ENCODE data around the gene SLC9A3. TPM values are rescaled to one million over a fixed set of nuclear protein-coding genes. Genes with fewer than 3 reads are reported as not detected.

SLC9A3 gene
- total RNA-seq, 2 experiments from 2014 or later: 2.1 to 2.4 TPM

GRCh38 chr5:485946-486491 lies 38.2 kb downstream of the SLC9A3 start:
- ATAC-seq (peak; percentile 59), DNase-seq (peak; percentile 43)
- H3K36me3 Mint-ChIP-seq (ENCODE audit: low read depth): no peaks in the 10 kb centered on the region
- no peaks in the 10 kb centered on the region for H3K9me3 Mint-ChIP-seq (ENCODE audit: low read depth)
- ChIA-PET POLR2A (no interaction called here), CTCF (interaction anchor here (0.7 kb wide), 1 partner anchor 105 kb away, joined by 3 read pairs; no protein-coding TSS in a partner anchor)
- no peak overlapping the region for H3K4me3 Mint-ChIP-seq
- intact Hi-C loops (cut with DNase I, micrococcal nuclease): no loop called here
- H3K4me1 Mint-ChIP-seq: peaks cover 6% of the 10 kb centered on the region
- H3K27ac Mint-ChIP-seq: no peak overlapping the region
- H3K27me3 Mint-ChIP-seq: peaks cover 4% of the 10 kb centered on the region

- Mint-ChIP-seq H3K4me1 (peaks cover 6% of the 10 kb centered on the region), H3K9me3 (ENCODE audit: low read depth) (no peaks in the 10 kb centered on the region), H3K36me3 (ENCODE audit: low read depth) (no peaks in the 10 kb centered on the region), H3K4me3 (no peak overlapping the region), H3K27ac (no peak overlapping the region), H3K27me3 (peaks cover 4% of the 10 kb centered on the region)
- CTCF ChIA-PET: no interaction called here
- POLR2A ChIA-PET: interaction anchor here (0.5 kb wide), 1 partner anchor 337 kb away, joined by 3 read pairs; no protein-coding TSS in a partner anchor
- ATAC-seq (no peak), DNase-seq (no peak)
- intact Hi-C loops (cut with DNase I, micrococcal nuclease): no loop called here
Observed at GRCh38 chr5:485113-485945, 38.9 kb downstream of the SLC9A3 start.

- DNase-seq (no peak), ATAC-seq (no peak)
- no peaks in the 10 kb centered on the region for H3K9me3 Mint-ChIP-seq (ENCODE audit: low read depth)
- H3K4me3 Mint-ChIP-seq: no peak overlapping the region
- CTCF ChIA-PET: no interaction called here
- no peaks in the 10 kb centered on the region for H3K36me3 Mint-ChIP-seq (ENCODE audit: low read depth)
- no peak overlapping the region for H3K27ac Mint-ChIP-seq
- intact Hi-C loops (cut with DNase I, micrococcal nuclease): no loop called here
- peaks cover 6% of the 10 kb centered on the region for H3K4me1 Mint-ChIP-seq
- peaks cover 4% of the 10 kb centered on the region for H3K27me3 Mint-ChIP-seq
- POLR2A ChIA-PET: no interaction called here
Observed at GRCh38 chr5:484556-484955, 39.7 kb downstream of the SLC9A3 start.

GRCh38 chr5:483434-484140 lies 40.7 kb downstream of the SLC9A3 start:
- H3K36me3 Mint-ChIP-seq (ENCODE audit: low read depth): no peaks in the 10 kb centered on the region
- H3K9me3 Mint-ChIP-seq (ENCODE audit: low read depth): no peaks in the 10 kb centered on the region
- H3K27me3 Mint-ChIP-seq: peaks cover 4% of the 10 kb centered on the region
- ChIA-PET CTCF (no interaction called here), POLR2A (interaction anchor here (0.6 kb wide), 1 partner anchor 10 kb away, joined by 3 read pairs; no protein-coding TSS in a partner anchor)
- no peak overlapping the region for H3K4me3 Mint-ChIP-seq
- intact Hi-C loops (cut with DNase I, micrococcal nuclease): no loop called here
- DNase-seq (no peak), ATAC-seq (no peak)
- peaks cover 6% of the 10 kb centered on the region for H3K4me1 Mint-ChIP-seq
- H3K27ac Mint-ChIP-seq: no peak overlapping the region

- POLR2A ChIA-PET: no interaction called here
- H3K36me3 Mint-ChIP-seq (ENCODE audit: low read depth): no peaks in the 10 kb centered on the region
- intact Hi-C loops (cut with DNase I, micrococcal nuclease): no loop called here
- H3K27ac Mint-ChIP-seq: no peak overlapping the region
- DNase-seq (no peak), ATAC-seq (no peak)
- H3K4me1 Mint-ChIP-seq: peaks cover 6% of the 10 kb centered on the region
- H3K27me3 Mint-ChIP-seq: peaks cover 4% of the 10 kb centered on the region
- CTCF ChIA-PET: no interaction called here
- no peaks in the 10 kb centered on the region for H3K9me3 Mint-ChIP-seq (ENCODE audit: low read depth)
- H3K4me3 Mint-ChIP-seq: no peak overlapping the region
Observed at GRCh38 chr5:483011-483410, 41.2 kb downstream of the SLC9A3 start.

- ChIA-PET CTCF (no interaction called here), POLR2A (no interaction called here)
- H3K36me3 Mint-ChIP-seq (ENCODE audit: low read depth): no peaks in the 10 kb centered on the region
- H3K27ac Mint-ChIP-seq: no peak overlapping the region
- no peaks in the 10 kb centered on the region for H3K9me3 Mint-ChIP-seq (ENCODE audit: low read depth)
- H3K27me3 Mint-ChIP-seq: peaks cover 7% of the 10 kb centered on the region
- no peak overlapping the region for H3K4me3 Mint-ChIP-seq
- intact Hi-C loops (cut with DNase I, micrococcal nuclease): no loop called here
- ATAC-seq (no peak), DNase-seq (no peak)
- peaks cover 6% of the 10 kb centered on the region for H3K4me1 Mint-ChIP-seq
Observed at GRCh38 chr5:482506-482905, 41.7 kb downstream of the SLC9A3 start.

- intact Hi-C loops (cut with DNase I, micrococcal nuclease): no loop called here
- no peaks in the 10 kb centered on the region for H3K9me3 Mint-ChIP-seq (ENCODE audit: low read depth)
- H3K4me3 Mint-ChIP-seq: no peak overlapping the region
- ATAC-seq (no peak), DNase-seq (no peak)
- H3K4me1 Mint-ChIP-seq: peaks cover 6% of the 10 kb centered on the region
- H3K27ac Mint-ChIP-seq: no peak overlapping the region
- H3K27me3 Mint-ChIP-seq: peaks cover 8% of the 10 kb centered on the region
- POLR2A ChIA-PET: no interaction called here
- CTCF ChIA-PET: no interaction called here
- no peaks in the 10 kb centered on the region for H3K36me3 Mint-ChIP-seq (ENCODE audit: low read depth)
Observed at GRCh38 chr5:482021-482420, 42.2 kb downstream of the SLC9A3 start.

GRCh38 chr5:481347-481746 lies 42.9 kb downstream of the SLC9A3 start:
- H3K27me3 Mint-ChIP-seq: peaks cover 8% of the 10 kb centered on the region
- ChIA-PET CTCF (no interaction called here), POLR2A (no interaction called here)
- H3K36me3 Mint-ChIP-seq (ENCODE audit: low read depth): no peaks in the 10 kb centered on the region
- peaks cover 5% of the 10 kb centered on the region for H3K4me1 Mint-ChIP-seq
- DNase-seq: no peak
- ATAC-seq: no peak
- no peak overlapping the region for H3K27ac Mint-ChIP-seq
- H3K9me3 Mint-ChIP-seq (ENCODE audit: low read depth): no peaks in the 10 kb centered on the region
- intact Hi-C loops (cut with DNase I, micrococcal nuclease): no loop called here
- no peak overlapping the region for H3K4me3 Mint-ChIP-seq

- intact Hi-C loops (cut with DNase I, micrococcal nuclease): loop anchor here in 1 of 2 experiments (10.0 kb wide), 1 partner anchor 865 kb away; the partner anchor contains the start of gene CLPTM1L
- DNase-seq: no peak
- H3K9me3 Mint-ChIP-seq (ENCODE audit: low read depth): no peaks in the 10 kb centered on the region
- H3K4me1 Mint-ChIP-seq: peaks cover 2% of the 10 kb centered on the region
- H3K27ac Mint-ChIP-seq: no peak overlapping the region
- no peak for ATAC-seq
- no peaks in the 10 kb centered on the region for H3K36me3 Mint-ChIP-seq (ENCODE audit: low read depth)
- ChIA-PET CTCF (no interaction called here), POLR2A (interaction anchor here (0.7 kb wide), 1 partner anchor 33 kb away, joined by 4 read pairs; no protein-coding TSS in a partner anchor)
- H3K27me3 Mint-ChIP-seq: peaks cover 6% of the 10 kb centered on the region
- H3K4me3 Mint-ChIP-seq: no peak overlapping the region
Observed at GRCh38 chr5:479566-480319, 44.5 kb downstream of the SLC9A3 start.

GRCh38 chr5:478982-479535 lies 45.2 kb downstream of the SLC9A3 start:
- ATAC-seq (no peak), DNase-seq (no peak)
- Mint-ChIP-seq H3K27me3 (peaks cover 6% of the 10 kb centered on the region), H3K4me3 (no peak overlapping the region), H3K9me3 (ENCODE audit: low read depth) (no peaks in the 10 kb centered on the region), H3K4me1 (peaks cover 2% of the 10 kb centered on the region), H3K27ac (no peak overlapping the region), H3K36me3 (ENCODE audit: low read depth) (no peaks in the 10 kb centered on the region)
- CTCF ChIA-PET: no interaction called here
- intact Hi-C loops (cut with DNase I, micrococcal nuclease): loop anchor here in 1 of 2 experiments (10.0 kb wide), 1 partner anchor 866 kb away; the partner anchor contains the start of gene CLPTM1L
- POLR2A ChIA-PET: no interaction called here

- ChIA-PET CTCF (interaction anchor here (1.6 kb wide), 1 partner anchor 32 kb away, joined by 5 read pairs; no protein-coding TSS in a partner anchor), POLR2A (no interaction called here)
- H3K4me3 Mint-ChIP-seq: no peak overlapping the region
- no peak for DNase-seq
- H3K9me3 Mint-ChIP-seq (ENCODE audit: low read depth): no peaks in the 10 kb centered on the region
- no peaks in the 10 kb centered on the region for H3K36me3 Mint-ChIP-seq (ENCODE audit: low read depth)
- H3K27me3 Mint-ChIP-seq: peaks cover 6% of the 10 kb centered on the region
- H3K27ac Mint-ChIP-seq: no peak overlapping the region
- no peak for ATAC-seq
- intact Hi-C loops (cut with DNase I, micrococcal nuclease): loop anchor here in 1 of 2 experiments (10.0 kb wide), 1 partner anchor 866 kb away; the partner anchor contains the start of gene CLPTM1L
- peaks cover 2% of the 10 kb centered on the region for H3K4me1 Mint-ChIP-seq
Observed at GRCh38 chr5:478369-478981, 45.8 kb downstream of the SLC9A3 start.
